OCI-LY7 (cell line): ENCODE results near the gene MATR3. TPM values are rescaled to one million over a fixed set of nuclear protein-coding genes. Genes with fewer than 3 reads are reported as not detected.
"Not testable (repeated sequence)": the region's sequence is repeated elsewhere in the genome, so short reads cannot be mapped to it uniquely, and the experiment has no call there.

Experiments used
- BruUV-seq: library from RNA; stranded (reverse); fragments of 400-500 nt; replicated peaks from 2 replicates; lab custom pipeline; 2021; lab: Mats Ljungman, UMichigan
- CTCF ChIA-PET: fragments of 300-600 bp; sonication (Branson Sonifier 250); formaldehyde crosslinking; loops from one replicate; lab custom pipeline; 2022; ENCODE audit warnings: antibody characterized with exemption; ENCODE audit not compliant: unreplicated experiment; lab: Charles Lee
- POLR2A ChIA-PET: fragments of 300-600 bp; sonication (Branson Sonifier 250); formaldehyde crosslinking; loops from one replicate; lab custom pipeline; 2022; ENCODE audit warnings: antibody characterized with exemption; lab: Charles Lee
- DNase-seq: peaks from one replicate; pipeline ENCODE4 v3.0.0-alpha.2; 2015; ENCODE audit warnings: low spot score
- H2AFZ ChIP-seq: fragments of 200-600 bp; sonication (generic), shearing (Covaris generic); 2 replicates; pipeline ENCODE4 v1.6.1; 2014; ENCODE audit warnings: mild to moderate bottlenecking, antibody characterized with exemption, low read length, moderate library complexity
- H3K27ac ChIP-seq: fragments of 200-600 bp; sonication (generic); 2 replicates; pipeline ENCODE4 v1.5.1; 2014; ENCODE audit warnings: mixed run types, low read depth, mild to moderate bottlenecking, moderate library complexity, low read length, inconsistent platforms; ENCODE audit not compliant: poor library complexity, severe bottlenecking
- H3K36me3 ChIP-seq: fragments of 200-600 bp; sonication (generic); 2 replicates; pipeline ENCODE4 v1.6.1; 2014; ENCODE audit warnings: mild to moderate bottlenecking, antibody characterized with exemption, low read length, moderate library complexity, mixed read lengths; ENCODE audit not compliant: insufficient read depth
- H3K4me1 ChIP-seq: fragments of 200-600 bp; sonication (generic); 2 replicates; pipeline ENCODE4 v1.5.1; 2014; ENCODE audit warnings: mild to moderate bottlenecking, low read length; ENCODE audit not compliant: insufficient read depth, poor library complexity, severe bottlenecking
- H3K4me2 ChIP-seq: fragments of 200-600 bp; sonication (generic); 2 replicates; pipeline ENCODE4 v1.6.1; 2014; ENCODE audit warnings: mild to moderate bottlenecking, low read length
- H3K4me3 ChIP-seq: fragments of 200-600 bp; sonication (generic); 2 replicates; pipeline ENCODE4 v1.5.1; 2014; ENCODE audit warnings: mild to moderate bottlenecking, low read depth, low read length; ENCODE audit not compliant: poor library complexity, severe bottlenecking
- H3K79me2 ChIP-seq: fragments of 200-600 bp; sonication (generic); 2 replicates; pipeline ENCODE4 v1.6.1; 2016; ENCODE audit warnings: low read depth, mild to moderate bottlenecking, low read length, moderate library complexity, mixed read lengths; ENCODE audit not compliant: insufficient read depth
- H3K9me2 ChIP-seq: fragments of 200-600 bp; sonication (generic); 2 replicates; pipeline ENCODE4 v1.6.1; 2016; ENCODE audit warnings: mild to moderate bottlenecking, low read length, mixed read lengths; ENCODE audit not compliant: insufficient read depth
- H3K9me3 ChIP-seq: fragments of 200-600 bp; sonication (generic); 2 replicates; pipeline ENCODE4 v1.6.1; 2014; ENCODE audit warnings: mild to moderate bottlenecking, mixed run types, low read length, mixed read lengths
- H4K20me1 ChIP-seq: fragments of 200-600 bp; sonication (generic); 2 replicates; pipeline ENCODE4 v1.6.1; 2014; ENCODE audit warnings: mild to moderate bottlenecking, antibody characterized with exemption, low read length, moderate library complexity, mixed read lengths; ENCODE audit not compliant: insufficient read depth
- EZH2phosphoT487 ChIP-seq: fragments of 200-600 bp; sonication (generic); IDR thresholded peaks from 2 replicates; pipeline ENCODE4 v1.6.1; 2018; ENCODE audit warnings: low read depth, borderline replicate concordance, mild to moderate bottlenecking, mixed run types, antibody characterized with exemption, low read length, moderate library complexity, mixed read lengths
- intact Hi-C: fragments of 100-400 bp; cut with micrococcal nuclease; formaldehyde crosslinking; loops from one replicate; pipeline ENCODE4 v1.10.0; 2022; ENCODE audit not compliant: unreplicated experiment
- total RNA-seq, 2 experiments: library from RNA; depleted of rRNA in 1 of 2; stranded (reverse); fragments of >200 nt in 1 of 2; shearing (Covaris generic) in 1 of 2; gene quantifications; 2 replicates each; pipeline ENCODE4 v1.2.3, GENCODE V29; 2014 to 2022
- TF ChIP-seq, protein P1 (sequence below): fragments of 200-600 bp; sonication (generic); conservative IDR thresholded peaks from 2 replicates; pipeline ENCODE4 v1.5.1; 2014; ENCODE audit warnings: mild to moderate bottlenecking, antibody characterized with exemption, low read length, moderate library complexity, mixed read lengths

The MATR3 gene
- total RNA-seq, 2 experiments from 2014 or later = 205 to 270 TPM

DNA sequence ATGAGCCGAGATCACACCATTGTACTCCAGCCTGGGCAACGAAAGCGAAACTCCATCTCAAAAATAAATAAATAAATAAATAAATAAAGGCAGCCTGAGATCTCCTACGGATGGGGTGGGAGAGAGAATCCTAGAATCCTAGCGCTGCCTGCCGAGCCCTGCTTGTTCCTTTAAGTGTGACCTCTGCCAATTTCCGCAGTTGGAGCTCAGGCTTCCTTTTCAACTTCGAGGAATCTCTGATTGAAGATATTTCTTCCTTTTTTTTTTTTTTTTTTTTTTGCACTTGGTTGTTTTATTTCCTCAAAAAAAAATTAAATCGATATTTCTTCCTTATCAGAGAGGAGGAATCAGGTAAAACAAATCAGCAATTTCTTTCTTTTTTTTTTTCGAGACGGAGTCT lies 27.3 kb upstream of the MATR3 start:
- intact Hi-C loops = no loop called here
- Histone ChIP-seq H2AFZ (no peak overlapping the region), H3K36me3 (no peaks in the 10 kb centered on the region), H3K79me2 (no peaks in the 10 kb centered on the region), H3K9me2 (no peaks in the 10 kb centered on the region), H3K4me2 (no peak overlapping the region), H3K27ac (no peak overlapping the region), H3K4me3 (no peak overlapping the region), H4K20me1 (no peaks in the 10 kb centered on the region), H3K9me3 (no peaks in the 10 kb centered on the region), H3K4me1 (peaks cover 15% of the 10 kb centered on the region)
- no TSS peak for BruUV-seq
- no peak for DNase-seq
- TF ChIP-seq, protein P1, sequence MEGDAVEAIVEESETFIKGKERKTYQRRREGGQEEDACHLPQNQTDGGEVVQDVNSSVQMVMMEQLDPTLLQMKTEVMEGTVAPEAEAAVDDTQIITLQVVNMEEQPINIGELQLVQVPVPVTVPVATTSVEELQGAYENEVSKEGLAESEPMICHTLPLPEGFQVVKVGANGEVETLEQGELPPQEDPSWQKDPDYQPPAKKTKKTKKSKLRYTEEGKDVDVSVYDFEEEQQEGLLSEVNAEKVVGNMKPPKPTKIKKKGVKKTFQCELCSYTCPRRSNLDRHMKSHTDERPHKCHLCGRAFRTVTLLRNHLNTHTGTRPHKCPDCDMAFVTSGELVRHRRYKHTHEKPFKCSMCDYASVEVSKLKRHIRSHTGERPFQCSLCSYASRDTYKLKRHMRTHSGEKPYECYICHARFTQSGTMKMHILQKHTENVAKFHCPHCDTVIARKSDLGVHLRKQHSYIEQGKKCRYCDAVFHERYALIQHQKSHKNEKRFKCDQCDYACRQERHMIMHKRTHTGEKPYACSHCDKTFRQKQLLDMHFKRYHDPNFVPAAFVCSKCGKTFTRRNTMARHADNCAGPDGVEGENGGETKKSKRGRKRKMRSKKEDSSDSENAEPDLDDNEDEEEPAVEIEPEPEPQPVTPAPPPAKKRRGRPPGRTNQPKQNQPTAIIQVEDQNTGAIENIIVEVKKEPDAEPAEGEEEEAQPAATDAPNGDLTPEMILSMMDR = no peak
- TF ChIP-seq EZH2phosphoT487 = no peak
- POLR2A ChIA-PET = interaction anchor here (0.6 to 0.7 kb wide), 3 partner anchors 15 to 766 kb away, joined by 3 to 6 read pairs (median 3); no protein-coding TSS in a partner anchor
- CTCF ChIA-PET = no interaction called here

DNA sequence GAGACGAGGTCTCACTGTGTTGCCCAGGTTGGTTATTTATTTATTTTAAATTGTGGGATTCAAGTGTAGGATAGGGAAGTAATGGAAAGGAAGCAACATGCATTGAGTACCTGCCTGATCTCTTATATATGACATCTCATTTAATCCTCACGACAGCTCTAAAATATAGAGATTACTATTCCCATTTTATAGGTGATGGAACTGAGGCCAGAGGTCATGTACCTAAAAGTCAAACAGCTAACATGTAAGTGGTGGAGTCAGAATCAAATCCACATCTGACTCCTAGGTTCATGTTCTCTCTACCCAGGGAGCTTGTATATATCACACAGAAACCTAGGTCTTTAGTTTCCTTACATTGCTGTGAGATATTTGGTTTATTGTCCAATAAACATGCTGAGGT lies 26.1 kb upstream of the MATR3 start:
- BruUV-seq = no TSS peak
- Histone ChIP-seq H3K9me3 (no peaks in the 10 kb centered on the region), H3K9me2 (no peaks in the 10 kb centered on the region), H2AFZ (peak overlapping the region; percentile 70; the same call in 1 of the 2 replicates), H3K4me1 (peaks cover 19% of the 10 kb centered on the region), H3K79me2 (no peaks in the 10 kb centered on the region), H4K20me1 (no peaks in the 10 kb centered on the region), H3K4me3 (no peak overlapping the region), H3K36me3 (no peaks in the 10 kb centered on the region), H3K27ac (no peak overlapping the region), H3K4me2 (no peak overlapping the region)
- ChIA-PET CTCF (no interaction called here), POLR2A (interaction anchor here (0.5 kb wide), 1 partner anchor 652 kb away, joined by 3 read pairs; no protein-coding TSS in a partner anchor)
- TF ChIP-seq, protein P1 = no peak
- TF ChIP-seq EZH2phosphoT487 = no peak
- intact Hi-C loops = no loop called here
- no peak for DNase-seq

DNA sequence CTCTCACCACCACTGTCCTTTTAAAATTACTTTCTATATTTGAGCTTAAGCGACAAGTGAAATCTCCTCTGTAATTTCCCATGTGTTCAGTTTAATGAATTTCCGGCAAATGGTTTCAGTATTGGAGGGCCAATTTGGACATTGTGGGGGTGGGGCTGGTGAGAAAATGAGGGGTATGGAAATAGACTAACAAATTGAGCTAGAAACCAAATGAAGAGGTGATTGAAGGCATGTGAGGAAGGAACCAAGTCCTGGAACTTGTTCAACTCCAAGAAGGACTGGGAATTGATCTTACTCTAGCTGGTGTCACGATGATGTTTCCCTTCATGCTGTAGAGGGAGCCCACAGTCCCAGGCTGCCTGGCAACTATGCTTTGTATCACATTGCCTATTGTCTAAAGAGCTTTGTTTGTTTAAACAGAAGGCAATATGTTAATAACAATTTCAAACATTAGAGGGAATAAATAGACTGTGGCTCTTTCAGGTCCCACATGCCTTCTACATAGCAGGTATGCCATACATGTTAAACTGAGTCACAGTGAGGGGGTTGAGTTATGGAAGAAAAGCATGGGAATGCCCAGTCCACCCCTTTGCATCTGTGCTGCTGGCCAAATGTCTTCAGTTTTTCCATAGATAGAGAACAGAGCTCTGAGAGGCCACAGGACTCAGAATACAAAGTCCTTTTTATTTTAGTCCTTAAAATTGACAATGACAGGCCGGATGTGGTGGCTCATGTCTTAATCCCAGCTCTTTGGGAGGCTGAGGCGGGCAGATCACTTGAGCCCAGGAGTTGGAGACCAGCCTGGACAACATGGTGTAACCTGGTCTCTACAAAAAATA lies 25.0 kb upstream of the MATR3 start:
- Histone ChIP-seq H3K9me3 (no peaks in the 10 kb centered on the region), H3K36me3 (no peaks in the 10 kb centered on the region), H3K27ac (no peak overlapping the region), H3K4me3 (peak overlapping the region; percentile 17), H3K4me1 (peaks cover 30% of the 10 kb centered on the region), H4K20me1 (no peaks in the 10 kb centered on the region), H3K4me2 (peak overlapping the region; percentile 58), H2AFZ (peak overlapping the region; percentile 70), H3K79me2 (no peaks in the 10 kb centered on the region; the same call in 1 of the 2 replicates), H3K9me2 (no peaks in the 10 kb centered on the region)
- ChIA-PET POLR2A (interaction anchor here (0.6 to 1.5 kb wide), 6 partner anchors 12 to 721 kb away, joined by 3 to 5 read pairs (median 3); partner anchors contain the start of gene MATR3), CTCF (no interaction called here)
- DNase-seq = no peak
- TF ChIP-seq EZH2phosphoT487 = no peak
- TF ChIP-seq, protein P1 = peak; percentile 69
- intact Hi-C loops = no loop called here
- BruUV-seq = no TSS peak

DNA sequence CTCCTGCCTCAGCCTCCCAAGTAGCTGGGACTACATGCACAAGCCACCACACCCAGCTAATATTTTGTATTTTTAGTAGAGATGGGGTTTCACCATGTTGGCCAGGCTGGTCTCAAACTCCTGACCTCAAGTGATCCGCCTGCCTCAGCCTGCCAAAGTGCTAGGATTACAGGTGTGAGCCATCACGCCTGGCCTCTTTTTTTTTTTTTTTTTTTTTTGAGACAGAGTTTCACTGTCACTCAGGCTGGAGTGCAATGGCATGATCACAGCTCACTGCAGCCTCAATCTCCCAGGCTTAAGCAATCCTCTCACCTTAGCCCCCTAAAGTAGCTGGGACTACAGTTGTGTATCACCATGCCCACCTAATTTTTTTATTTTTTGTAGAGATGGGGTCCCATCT lies 22.8 kb upstream of the MATR3 start:
- H3K9me3 ChIP-seq, H4K20me1 ChIP-seq, BruUV-seq, DNase-seq, H2AFZ ChIP-seq, H3K27ac ChIP-seq, H3K4me2 ChIP-seq, H3K9me2 ChIP-seq, CTCF ChIA-PET, H3K4me3 ChIP-seq: not testable (repeated sequence)
- intact Hi-C loops = loop anchor here (5.0 kb wide), 1 partner anchor 72 kb away; the partner anchor contains the start of gene PAIP2
- POLR2A ChIA-PET = interaction anchor here (0.5 to 1.1 kb wide), 2 partner anchors 50 to 306 kb away, joined by 4 to 5 read pairs; no protein-coding TSS in a partner anchor
- Histone ChIP-seq H3K4me1 (peaks cover 30% of the 10 kb centered on the region), H3K79me2 (peaks cover 18% of the 10 kb centered on the region), H3K36me3 (peaks cover 16% of the 10 kb centered on the region)
